Lung microvascular endothelial cell (primary cell): Measurements from ENCODE around the gene AMZ2. TPM values are rescaled to one million over a fixed set of nuclear protein-coding genes. Genes with fewer than 3 reads are reported as not detected.

Experiments used
- DNase-seq, 2 donors: peaks; one replicate each; pipeline versions ENCODE4 v3.0.0 to v3.0.0-alpha.2; 2010; ENCODE audit warnings: low read depth in 2 of 2
- total RNA-seq: library from RNA; depleted of rRNA; stranded (reverse); fragments of >200 nt; gene quantifications from 2 replicates; pipeline ENCODE4 v1.2.1, GENCODE V29; 2014

Gene AMZ2
- total RNA-seq, 1 donor from 2014 or later, result 28.8 TPM

GRCh38 chr17:68290268-68290954, 42.6 kb downstream of the AMZ2 start:
- DNase-seq, result peak; percentile 24 to 29

- peak; percentile 79 to 82 for DNase-seq
Measured at GRCh38 chr17:68290955-68291835, 43.4 kb downstream of the AMZ2 start, which contains the start of the genes ARSG and SLC16A6. TSS of gene ARSG (plus strand) at chr17:68291495. CDS start at chr17:68307494, 15,999 bp downstream. TSS of gene SLC16A6 (minus strand) at chr17:68291127. CDS start at chr17:68278320, 12,807 bp downstream.

GRCh38 chr17:68291836-68292688, 44.2 kb downstream of the AMZ2 start:
- DNase-seq, result peak; percentile 66 to 78

- no peak for DNase-seq
Measured at GRCh38 chr17:68292689-68293040, 44.8 kb downstream of the AMZ2 start.

- DNase-seq, result no peak
Measured at GRCh38 chr17:68293490-68294195, 45.8 kb downstream of the AMZ2 start.

- no peak for DNase-seq
Measured at GRCh38 chr17:68294196-68294555, 46.3 kb downstream of the AMZ2 start.

- DNase-seq, result no peak
Measured at GRCh38 chr17:68294617-68295016, 46.8 kb downstream of the AMZ2 start.

GRCh38 chr17:68295086-68295485, 47.2 kb downstream of the AMZ2 start:
- DNase-seq, result no peak

- no peak for DNase-seq
Measured at GRCh38 chr17:68296217-68297191, 48.7 kb downstream of the AMZ2 start.

- DNase-seq, result no peak
Measured at GRCh38 chr17:68297195-68297594, 49.4 kb downstream of the AMZ2 start.

- no peak for DNase-seq
Measured at GRCh38 chr17:68298601-68299000, 50.8 kb downstream of the AMZ2 start.

GRCh38 chr17:68299817-68300216, 52.0 kb downstream of the AMZ2 start:
- no peak for DNase-seq

GRCh38 chr17:68301438-68301959, 53.7 kb downstream of the AMZ2 start:
- DNase-seq, result peak in 1 of 2 donors; percentile 71

- peak; percentile 79 to 94 for DNase-seq
Measured at GRCh38 chr17:68302066-68302564, 54.3 kb downstream of the AMZ2 start.

- no peak for DNase-seq
Measured at GRCh38 chr17:68302666-68303065, 54.8 kb downstream of the AMZ2 start.

GRCh38 chr17:68304706-68305105, 56.9 kb downstream of the AMZ2 start:
- no peak for DNase-seq

GRCh38 chr17:68305142-68305541, 57.3 kb downstream of the AMZ2 start:
- peak; percentile 19 to 79 for DNase-seq
